HG02642 (cell line): ENCODE data around the gene MED8.
A peak's percentile ranks its signal among the peaks of the same experiment; 100 is the strongest.

Experiments
- ATAC-seq: cut with Tn5 transposase; IDR thresholded peaks from one replicate; pipeline ENCODE4 v1.9.1; 2021; ENCODE audit warnings: mild to moderate bottlenecking; ENCODE audit not compliant: unreplicated experiment, poor library complexity

Gene MED8

DNA sequence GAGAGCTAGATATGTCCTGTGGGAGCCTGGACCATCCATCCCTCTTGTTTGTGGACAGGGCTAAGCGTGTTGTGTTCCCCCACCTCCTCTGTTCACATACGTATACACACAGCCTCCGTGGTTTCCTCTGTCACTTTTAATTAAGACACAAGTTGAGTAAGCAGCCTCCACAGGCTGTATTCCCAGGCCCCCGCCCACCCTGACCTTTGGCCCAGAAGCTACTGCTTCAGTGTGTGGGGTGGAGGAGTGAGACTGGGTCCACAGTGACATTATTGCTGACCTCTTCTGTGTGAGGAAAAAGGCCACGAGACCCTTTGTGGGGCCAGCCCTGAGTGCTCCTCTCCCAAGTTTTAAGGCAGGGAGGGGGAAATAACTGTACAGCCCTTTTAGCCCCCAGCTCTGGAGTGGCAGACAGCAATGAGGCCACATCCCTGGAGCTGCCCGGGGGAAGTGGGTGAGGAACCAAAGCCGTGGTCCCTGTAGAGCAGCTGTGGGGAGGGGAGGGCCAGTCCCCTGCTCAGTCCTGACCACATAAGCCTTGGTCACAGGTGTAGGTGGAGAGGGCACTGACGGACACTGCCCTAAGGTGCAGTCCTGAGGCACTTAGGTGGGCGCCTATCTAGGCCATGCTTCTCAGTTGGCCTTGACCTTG, 26.2 kb downstream of the MED8 start:
- ATAC-seq: no peak

DNA sequence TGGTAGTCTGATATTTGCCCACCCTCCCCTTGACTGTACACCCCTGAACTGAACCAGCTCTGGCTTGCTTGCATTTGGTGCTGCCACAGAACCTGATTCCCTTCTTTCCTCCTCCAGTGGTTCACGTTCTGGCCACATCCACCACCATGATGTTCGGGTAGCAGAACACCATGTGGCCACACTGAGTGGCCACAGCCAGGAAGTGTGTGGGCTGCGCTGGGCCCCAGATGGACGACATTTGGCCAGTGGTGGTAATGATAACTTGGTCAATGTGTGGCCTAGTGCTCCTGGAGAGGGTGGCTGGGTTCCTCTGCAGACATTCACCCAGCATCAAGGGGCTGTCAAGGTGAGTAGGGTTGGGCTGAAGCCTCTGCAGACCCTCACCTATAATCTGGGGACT, 29.0 kb downstream of the MED8 start:
- no peak for ATAC-seq

DNA sequence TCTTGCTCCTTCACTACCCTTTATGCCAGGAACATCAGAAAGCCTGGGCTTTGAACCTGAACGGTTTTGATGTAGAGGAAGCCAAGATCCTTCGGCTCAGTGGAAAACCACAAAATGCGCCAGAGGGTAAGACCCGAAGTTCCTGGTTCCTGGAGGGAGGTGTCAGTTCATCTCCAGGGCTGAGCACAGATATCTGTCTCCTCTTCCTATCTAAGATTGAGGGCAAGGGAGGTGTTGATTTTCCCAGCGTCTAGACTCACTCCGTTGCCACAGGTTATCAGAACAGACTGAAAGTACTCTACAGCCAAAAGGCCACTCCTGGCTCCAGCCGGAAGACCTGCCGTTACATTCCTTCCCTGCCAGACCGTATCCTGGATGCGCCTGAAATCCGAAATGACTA, 29.9 kb downstream of the MED8 start:
- ATAC-seq: no peak

DNA sequence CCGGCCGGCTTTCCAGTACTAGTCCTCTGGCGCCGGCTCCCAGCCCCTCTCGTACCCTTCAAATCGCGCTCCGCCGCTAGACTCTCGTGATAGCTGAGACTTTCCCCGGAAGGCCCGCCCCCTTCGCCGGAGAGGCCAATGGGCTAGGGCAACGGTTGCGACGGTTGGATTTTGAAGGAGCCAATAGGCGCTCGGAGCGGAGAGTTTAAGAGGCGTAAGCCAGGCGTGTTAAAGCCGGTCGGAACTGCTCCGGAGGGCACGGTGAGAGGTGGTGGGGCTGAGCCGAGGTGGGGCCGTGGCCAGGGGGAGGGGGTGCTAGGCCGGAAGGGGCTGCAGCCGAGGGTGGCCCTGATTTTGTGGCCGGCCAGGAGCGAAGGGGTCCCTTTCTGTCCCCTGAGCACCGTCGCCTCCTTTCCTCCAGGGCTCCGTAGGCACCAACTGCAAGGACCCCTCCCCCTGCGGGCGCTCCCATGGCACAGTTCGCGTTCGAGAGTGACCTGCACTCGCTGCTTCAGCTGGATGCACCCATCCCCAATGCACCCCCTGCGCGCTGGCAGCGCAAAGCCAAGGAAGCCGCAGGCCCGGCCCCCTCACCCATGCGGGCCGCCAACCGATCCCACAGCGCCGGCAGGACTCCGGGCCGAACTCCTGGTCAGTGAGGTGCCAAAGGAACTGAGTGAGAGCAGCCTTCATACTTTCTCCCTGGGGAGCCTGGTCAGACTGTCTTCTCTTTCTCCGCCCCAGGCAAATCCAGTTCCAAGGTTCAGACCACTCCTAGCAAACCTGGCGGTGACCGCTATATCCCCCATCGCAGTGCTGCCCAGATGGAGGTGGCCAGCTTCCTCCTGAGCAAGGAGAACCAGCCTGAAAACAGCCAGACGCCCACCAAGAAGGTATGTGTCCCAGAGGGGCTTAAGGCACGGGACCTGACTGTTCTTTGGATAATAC, 30.6 kb downstream of the MED8 start, which contains the start of gene CDC20:
CDC20 (plus strand) TSS at position 236 of the 948 bp plus-strand sequence; CDS start at position 471, 235 bp downstream.
- ATAC-seq: peak; percentile 96

DNA sequence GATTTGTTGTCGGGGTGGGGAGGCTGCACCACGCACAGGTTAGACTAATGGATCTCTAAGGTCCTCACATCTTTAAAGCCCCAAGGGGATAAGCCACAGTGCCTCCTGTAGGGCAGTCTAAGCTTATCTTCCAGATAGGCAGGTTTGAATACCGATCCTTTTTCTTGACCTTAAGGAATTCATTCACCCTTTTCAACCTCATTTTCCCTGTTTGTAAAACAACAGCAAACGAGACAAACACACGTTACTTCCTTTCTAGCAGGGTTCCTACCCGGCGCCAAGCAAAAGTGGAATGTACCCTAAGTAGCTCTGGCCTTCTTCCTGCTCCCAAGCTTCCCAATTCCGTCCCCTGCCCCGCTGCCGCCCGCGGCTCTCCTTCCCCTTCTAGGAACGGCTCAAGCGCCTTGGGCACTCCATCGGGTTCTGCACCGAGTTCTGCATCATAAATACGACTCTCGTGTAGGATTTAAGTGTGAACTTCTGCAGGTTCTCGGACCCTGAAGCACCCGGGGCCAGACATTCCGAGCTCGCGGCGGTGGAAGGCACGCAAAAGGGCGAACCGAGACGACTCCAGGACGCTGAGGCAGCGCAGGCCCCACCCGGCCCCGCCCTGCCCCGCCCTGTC, 31.4 kb downstream of the MED8 start:
- ATAC-seq: peak; percentile 10

DNA sequence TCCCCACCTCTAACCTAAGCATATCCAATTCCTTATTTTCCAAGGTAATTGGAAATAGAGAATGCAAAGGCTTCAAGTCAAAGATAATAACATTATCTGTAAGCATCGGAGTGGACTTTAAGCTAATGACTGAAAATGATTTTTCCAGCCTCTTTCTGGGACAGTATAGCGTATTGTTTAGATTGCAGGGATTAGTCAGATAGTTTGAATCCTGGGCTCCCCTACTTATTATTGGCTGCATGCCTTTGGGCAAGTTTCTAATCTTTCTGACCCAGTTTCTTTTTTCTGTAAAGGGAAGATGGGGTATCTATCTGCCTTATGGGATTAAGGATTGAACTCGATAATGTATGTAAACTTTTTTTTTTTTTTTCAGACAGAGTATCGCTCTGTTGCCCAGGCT, 32.3 kb downstream of the MED8 start:
- no peak for ATAC-seq

DNA sequence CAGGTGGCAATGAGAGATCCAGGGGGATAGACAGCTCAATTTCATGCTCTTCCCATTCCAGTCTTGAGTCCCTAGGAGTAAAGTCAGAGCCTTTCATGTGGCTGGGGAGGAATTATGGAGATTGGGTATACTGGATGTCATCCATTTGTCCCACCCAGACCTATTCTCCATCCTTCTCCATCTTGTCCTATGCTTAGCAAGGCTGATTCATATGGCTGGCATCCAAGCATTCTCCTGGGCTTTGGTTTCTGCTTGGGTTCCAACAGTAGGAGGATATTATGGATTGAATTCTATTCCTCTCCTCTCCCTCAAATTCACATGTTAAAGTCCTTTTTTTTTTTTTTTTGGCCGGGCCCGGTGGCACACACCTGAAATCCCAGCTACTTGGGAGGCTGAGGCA, 34.7 kb downstream of the MED8 start:
- ATAC-seq: no peak

DNA sequence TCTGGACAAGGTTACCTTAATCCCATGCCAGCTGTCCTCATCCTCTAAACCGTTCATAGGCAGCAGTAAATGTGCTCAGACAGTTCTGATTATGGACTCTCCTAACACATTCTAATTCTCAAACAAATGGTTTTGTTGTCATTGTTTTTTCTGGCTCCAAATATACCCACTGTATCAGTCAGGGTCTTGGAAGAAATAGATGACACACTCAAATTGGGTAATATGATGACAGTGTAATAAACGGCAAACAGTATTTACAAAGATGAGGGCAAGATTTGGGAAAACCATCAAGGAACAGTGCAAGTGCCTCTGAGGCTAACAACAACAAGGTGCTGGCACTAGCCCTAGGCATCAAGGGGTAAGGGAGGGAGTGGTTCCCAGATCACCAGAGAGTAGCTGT, 35.1 kb downstream of the MED8 start:
- no peak for ATAC-seq

DNA sequence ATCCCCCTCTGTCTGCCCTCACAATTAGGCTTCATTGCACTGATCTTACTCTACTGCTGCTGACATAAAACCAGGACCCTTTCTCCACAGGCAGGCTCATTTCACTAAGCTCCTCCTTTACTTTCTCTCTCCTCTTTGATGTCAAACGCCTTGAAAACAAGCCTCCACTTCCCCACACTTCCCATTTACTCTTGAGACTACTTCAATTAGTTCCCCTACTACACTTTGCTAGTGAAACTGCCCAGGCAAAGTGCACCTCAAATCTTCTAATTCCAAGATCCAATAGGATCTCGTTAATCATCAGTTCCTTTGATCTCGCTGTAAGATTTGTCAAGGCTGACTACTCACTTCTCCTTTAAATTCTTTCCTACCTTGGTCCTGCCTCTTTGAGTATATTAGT, 36.7 kb downstream of the MED8 start:
- ATAC-seq: no peak

DNA sequence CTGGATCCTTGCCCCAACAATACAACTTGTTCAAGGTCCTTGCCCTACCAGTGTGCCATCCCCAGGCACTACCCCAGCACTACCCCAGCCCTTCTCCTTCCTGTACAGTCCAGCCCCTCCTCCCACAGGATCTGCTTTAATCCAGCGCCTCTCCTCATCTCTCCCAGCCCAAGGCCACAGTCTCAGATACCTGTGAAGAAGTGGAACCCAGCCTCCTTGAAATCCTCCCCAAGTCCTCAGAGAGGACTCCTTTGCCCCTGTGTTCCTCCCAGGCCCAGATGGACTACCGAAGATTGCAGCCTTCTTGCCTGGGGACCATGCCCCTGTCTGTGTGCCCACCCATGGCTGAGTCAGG, 37.3 kb downstream of the MED8 start:
- no peak for ATAC-seq

DNA sequence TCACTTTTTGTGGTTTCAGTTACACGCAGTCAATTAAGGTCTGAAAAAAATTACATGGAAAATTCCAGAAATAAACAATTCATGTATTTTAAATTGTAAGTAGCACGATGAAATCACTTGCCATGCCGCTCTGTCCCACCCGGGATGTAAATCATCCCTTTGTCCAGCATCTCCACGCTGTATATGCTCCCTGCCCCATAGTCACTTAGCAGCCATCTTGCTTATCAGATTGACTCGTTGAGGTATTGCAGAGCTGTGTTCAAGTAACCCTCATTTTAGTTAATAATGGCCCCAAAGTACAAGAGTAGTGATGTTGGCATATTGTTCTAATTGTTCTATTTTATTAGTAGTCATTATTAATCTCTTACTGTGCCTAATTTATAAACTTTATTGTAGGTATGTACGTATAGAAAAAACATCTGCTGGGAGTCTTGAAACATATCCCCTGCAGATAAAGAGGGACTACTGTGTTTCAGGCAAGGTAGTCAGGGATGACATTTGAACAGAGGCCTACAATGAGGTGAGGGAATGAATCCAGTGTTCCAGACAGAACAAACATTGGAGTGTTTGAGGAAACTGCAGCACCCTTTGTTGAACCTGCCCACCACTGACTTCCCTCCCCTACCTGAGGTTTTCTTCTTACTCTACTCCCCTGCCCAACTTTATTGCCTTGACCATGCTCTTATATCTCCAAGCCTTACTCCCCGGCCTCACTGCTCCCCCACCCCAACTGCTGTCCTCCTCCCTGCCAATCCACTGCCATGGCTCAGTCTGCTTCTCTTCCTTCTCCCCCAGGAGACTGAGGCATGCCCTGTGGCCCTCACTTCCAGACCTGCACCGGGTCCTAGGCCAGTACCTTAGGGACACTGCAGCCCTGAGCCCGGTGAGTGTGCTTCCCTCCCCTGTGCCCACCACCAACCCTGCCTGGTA, 37.9 kb downstream of the MED8 start:
- ATAC-seq: no peak

DNA sequence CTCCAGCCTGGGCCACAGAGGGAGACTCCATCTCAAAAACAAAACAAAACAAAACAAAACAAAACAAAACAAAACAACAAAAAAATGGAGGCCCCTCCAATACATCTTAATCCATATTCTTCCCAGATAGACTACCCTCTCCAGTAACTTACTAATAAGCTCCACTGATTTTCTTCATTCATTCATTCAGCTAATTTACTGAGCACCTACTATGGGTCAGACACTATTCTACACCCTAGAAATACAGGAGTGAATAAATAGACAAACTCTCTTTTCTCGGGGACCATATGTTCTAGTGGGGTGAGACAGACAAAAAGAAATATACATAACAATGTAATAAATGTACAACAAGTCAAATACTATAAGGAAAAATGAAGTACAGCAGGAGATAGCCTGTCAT, 38.6 kb downstream of the MED8 start:
- no peak for ATAC-seq

DNA sequence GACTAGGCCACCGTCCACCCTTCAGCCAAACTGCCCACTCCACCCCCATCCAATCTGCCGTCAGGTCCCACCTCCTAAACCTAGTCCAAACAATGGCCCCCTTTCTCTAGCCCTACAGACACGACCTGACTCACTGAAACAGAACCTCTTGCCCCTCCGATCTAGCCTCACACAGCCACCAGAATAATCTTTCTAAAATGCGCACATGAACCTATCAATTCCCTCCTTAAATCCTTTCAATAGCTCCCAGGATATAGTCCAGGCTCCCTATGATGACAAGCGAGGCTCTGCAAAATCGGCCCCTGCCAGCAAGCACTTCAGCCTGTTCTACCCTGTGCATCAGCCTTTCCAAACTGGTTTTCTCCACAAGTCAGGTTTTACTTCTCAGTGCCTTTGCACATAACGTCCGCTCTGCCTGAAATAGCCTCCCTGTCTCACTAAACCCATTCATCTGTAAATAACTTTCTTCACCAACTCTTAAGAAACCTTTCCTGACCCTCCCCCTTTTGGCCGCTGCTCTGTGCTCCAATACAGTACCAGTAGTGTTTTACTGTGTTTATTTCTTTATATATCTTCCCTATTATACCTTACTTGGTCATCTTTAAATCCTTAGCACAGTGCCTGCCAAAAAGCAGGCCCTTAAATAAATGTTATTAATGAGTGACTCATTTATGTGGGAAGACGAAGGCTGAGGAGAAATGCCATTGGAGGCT, 39.9 kb downstream of the MED8 start:
- no peak for ATAC-seq

DNA sequence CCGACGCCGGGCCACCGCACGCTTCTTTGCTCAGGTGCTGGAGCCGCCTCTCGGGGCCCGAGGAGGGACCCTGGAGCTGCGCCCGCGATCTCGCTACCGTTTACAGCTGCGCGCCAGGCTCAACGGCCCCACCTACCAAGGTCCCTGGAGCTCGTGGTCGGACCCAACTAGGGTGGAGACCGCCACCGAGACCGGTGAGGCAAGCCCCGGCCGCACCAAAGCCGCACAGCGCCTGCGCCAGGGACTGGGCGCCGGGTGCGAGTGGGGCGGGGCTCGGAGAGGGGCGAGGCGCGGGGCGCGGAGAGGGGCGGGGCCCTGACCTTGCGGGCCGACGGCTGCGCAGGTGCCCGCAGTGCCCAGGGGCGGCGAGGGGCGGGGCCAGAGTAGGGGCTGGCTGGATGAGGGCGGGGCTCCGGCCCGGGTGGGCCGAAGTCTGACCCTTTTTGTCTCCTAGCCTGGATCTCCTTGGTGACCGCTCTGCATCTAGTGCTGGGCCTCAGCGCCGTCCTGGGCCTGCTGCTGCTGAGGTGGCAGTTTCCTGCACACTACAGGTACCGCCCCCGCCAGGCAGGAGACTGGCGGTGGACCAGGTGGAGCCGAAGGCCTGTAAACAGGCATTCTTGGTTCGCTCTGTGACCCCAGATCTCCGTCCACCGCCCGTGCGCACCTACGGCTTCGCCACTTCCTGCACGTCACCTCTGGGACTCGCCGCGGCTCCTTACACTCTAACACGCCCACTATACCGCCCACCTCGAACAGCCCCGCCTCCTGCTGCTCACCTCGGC, 40.6 kb downstream of the MED8 start:
- ATAC-seq: peak; percentile 59

DNA sequence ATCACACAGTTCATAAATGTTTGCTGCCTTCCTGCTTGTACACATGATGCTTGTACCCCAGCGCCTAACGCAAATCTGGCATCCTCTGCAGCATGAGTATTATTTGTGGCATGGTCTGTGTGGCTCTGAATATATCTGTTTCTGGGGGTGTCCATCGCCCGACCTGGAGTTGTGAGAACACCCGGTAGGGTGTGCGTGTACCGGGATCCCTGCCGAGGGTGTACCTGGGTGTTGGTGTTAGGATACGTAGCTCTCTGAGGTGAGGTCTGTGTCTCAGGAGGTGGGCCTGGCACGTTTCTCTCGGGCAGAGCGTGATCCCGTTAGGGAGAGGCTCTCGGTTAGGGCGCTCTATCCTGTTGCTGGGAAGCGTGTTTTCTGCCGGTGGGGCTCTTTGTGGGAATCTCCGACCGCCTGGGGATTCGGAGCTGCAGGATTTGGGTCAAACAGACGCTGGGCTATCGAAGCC, 41.2 kb downstream of the MED8 start:
- ATAC-seq: no peak

DNA sequence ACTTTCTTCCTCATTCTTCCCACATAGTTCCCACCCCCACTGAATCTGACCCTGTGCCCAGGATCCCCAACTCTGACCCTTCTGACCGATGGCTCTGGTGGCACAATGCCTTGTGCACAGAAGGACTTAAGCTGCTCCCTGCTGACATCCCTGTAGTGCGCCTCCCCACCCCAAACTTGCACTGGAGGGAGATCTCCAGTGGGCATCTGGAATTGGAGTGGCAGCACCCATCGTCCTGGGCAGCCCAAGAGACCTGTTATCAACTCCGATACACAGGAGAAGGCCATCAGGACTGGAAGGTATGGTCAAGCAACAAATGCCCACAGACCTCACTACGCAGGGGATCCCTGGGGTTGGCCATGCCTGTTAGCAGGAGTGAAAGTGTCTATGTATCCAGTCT, 43.0 kb downstream of the MED8 start:
- ATAC-seq: no peak

DNA sequence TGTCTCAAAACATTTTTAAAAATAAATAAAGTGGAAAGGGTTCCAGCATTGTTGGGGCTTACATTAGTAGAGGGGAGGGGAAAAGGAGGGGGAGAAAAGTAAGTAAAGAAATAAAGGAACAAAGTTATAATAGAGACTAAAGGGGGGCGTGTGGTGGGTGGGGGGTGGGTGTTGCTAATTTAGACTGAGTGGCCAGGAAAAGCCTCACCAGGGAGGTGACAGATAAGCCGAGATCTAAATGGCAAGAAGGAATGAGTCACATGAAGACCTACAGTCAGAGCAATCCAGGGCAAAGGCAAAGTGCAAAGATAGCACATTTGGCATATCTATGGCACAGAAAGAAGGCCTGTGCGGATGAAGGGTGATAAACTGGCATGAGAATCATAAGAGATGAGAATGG, 44.5 kb downstream of the MED8 start:
- no peak for ATAC-seq

DNA sequence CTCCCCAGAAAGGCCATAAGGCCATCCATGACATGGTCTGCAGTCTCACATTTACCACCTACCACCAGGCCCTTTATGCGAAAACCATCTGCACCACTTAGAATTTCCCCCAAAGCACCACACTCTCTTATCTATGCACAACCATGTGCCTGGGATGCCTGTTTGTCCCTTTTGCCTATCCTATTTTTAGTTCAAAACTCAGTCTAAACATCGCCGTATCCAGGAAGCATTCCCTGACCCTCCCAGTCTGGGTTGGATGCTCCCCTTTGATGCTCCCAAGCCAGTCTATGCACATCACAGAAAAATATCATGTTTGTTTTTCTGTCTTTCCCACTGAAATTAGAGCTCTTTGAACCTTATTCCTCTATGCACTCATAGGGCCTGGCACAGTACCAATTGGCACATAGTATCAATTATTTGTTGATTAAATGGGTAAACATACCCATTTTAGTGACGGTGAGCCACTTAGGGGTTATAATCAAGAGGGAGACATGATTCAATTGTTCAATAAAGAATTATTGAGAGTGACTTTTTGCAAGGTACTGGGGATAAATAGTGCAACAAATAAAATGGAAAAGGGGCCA, 45.2 kb downstream of the MED8 start:
- no peak for ATAC-seq
